DMS53 treated with DMSO at 0.1 percent for 48 hours (cell line): ENCODE results near the gene GPC2.
"Not testable (repeated sequence)": the region's sequence is repeated elsewhere in the genome, so short reads cannot be mapped to it uniquely, and the experiment has no call there.

Experiments
- DNase-seq: peaks from one replicate; lab custom pipeline; 2025; ENCODE audit not compliant: unreplicated experiment; lab: John Stamatoyannopoulos, UW

The GPC2 gene

DNA sequence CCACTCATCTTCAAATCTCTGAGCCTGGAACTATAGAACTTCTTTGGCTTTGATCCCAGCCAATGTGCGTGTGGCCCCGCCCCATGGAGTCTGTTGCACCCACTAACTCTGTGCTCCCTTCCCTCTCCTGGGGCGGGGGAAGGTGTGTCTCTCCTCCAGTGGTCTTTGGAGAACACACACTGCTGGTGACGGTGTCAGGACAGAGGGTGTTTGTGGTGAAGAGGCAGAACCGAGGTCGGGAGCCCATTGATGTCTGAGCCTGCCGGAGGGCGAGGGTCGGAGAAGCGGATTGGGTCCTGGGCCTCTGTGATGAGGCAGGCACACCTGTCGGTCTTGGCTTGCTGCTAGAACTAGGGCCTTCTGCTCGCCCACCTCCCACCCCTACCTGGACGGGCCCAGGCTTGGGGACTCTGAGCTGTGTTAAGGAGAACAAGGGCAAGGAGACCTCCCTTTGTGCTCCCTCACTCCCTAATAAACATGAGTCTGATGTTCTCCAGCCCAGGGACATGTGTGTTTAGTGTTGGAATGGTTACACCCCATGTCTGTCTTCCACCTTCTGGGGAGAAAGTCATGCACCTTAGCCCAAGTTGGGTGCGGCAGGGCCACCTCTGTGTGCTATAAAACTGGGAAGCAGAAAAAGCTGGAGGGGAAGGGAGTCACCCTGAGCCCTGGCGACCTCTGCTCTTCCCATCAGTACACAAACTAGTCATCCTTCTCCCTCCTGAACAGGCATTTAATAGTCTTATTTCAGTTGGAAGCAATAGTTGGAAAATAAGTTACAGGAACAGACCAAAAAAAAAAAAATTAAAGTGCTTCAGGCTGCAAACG lies 23.3 kb downstream of the GPC2 start:
- DNase-seq: no peak

DNA sequence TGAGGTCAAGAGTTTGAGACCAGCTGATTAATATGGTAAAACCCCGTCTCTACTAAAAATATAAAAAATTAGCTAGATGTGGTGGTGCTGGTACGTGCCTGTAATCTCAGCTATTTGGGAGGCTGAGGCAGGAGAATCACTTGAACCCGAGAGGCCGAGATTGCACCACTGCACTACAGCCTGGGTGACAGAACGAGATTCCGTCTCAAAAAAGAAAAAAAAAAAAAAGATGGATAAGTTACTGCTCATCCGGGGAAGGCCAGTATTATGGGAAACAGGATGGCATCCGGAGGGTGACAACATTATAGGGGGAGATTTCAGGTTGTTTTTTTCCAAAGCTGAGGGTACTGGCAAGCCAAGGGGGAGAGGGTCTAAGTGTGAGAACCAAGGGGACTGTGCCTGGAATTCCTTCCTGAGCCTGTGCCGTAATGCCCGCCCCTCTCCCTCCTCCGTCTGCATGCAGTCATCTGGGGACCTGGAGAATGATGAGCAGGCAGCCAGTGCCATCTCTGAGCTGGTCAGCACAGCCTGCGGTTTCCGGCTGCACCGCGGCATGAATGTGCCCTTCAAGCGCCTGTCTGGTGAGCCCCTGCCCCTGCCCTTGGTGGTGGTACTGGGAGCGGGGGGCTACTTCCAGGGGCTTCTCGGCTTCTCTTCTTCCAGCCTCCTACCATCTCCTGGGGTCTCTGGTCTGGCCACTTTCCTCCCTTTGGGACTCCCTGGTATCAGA lies 24.1 kb downstream of the GPC2 start:
- DNase-seq: no peak

DNA sequence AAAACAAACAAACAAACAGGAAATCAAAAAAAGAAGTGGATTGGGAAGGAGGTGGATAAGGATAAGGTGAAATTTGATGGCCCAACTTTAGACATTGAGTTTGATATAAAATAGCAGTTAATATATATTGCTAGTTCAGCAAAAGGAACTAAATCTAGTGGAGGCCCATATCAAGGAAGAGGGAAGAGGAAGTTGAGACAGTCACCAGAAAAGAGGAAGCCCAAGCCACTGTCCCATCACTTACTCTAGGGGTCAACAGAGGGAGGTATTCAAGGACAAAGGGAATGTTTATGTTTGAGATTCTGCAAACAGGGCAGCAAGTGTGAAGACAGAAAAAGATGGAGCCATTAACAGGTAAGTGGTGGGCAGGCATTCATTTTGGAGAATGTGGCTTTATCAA lies 24.8 kb downstream of the GPC2 start:
- no peak for DNase-seq

DNA sequence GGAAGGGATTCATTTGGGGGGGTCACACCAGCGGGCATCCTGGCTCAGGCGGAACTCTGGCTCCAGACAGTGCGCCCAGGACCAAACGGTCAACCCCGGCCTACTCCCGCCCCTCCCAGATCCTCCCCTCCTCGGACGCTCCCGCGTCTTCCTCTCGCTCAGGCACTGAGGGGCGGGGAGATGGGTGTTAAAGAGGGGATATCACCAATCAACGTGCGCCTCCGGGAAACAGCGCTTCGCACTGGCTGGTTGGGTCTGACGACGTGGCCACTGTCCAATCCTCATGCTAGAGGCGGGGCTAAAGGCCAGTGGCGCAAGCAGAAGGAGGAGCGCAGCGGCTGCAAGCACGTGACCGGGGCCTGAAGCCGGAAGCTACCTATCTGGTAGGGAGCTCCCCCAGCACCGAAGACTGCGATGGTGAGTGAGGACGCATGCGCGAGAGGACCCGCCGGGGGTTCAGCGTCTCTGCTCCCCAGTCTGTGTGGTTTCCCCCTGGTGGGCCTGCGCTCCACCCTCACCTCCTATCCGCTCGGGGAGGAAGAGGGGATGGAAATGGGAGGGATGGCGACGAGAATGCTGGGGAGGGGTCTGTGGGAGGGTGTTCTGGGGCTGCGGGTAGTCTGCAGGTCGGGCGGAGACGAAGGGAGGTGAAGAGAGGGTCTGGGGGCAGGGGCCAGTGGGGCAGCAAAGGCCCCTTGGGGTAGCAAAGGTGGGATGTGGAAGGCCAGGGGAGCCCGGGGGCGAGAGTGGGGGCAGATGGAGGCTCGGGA lies 28.4 kb downstream of the GPC2 start, which contains the start of gene LAMTOR4:
Gene LAMTOR4, plus strand, starts transcription at position 360 of the 770 bp plus-strand sequence. Its CDS starts 55 bp downstream, at position 415.
- DNase-seq: peak; percentile 99

DNA sequence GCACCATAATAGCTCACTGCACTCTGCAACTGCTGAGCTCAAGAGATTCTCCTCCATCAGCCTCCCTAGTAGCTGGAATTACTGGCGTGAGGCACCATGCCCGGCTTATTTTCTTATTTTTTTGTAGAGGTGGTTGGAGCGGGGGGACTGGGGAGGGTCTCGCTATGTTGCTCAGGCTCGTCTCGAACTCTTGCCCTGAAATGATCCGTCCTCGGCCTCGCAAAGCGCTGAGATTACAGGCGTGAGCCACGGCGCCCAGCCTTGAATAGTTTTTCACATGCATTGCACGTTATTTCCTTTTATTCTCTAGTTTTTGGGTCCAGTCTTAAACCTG lies 29.0 kb downstream of the GPC2 start:
- DNase-seq: no peak

DNA sequence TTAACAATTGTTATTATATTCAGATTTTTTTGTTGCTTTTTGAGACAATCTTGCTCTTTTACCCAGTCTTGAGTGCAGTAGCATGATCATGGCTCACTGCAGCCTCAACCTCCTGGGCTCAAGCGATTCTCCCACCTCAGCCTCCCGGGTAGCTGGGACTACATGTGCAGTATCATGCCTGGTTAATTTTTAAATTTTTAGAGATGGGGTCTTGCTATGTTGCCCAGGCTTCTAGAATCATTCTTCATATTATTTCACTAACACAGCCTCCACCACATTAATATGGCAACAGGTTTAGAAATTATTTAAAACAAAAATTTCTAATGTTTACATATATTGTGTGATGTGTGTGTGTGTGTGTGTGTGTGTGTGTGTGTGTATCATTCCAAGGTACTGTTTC lies 29.9 kb downstream of the GPC2 start:
- no peak for DNase-seq

DNA sequence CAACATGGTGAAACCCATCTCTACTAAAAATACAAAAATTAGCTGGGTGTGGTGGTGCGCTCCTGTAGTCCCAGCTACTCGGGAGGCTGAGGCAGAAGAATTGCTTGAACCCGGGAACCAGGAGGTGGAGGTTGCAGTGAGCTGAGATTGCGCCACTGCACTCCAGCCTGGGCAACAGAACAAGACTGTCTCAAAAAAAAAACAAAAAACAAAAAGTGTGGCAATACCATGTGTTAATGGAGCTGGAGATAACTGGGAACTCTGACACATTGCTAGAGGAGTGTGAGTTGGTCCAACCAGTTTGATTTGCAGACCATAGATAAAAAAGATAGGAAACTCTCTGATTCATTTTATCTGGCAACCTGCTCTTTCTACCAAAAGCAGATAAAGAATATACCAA lies 30.8 kb downstream of the GPC2 start:
- not testable (repeated sequence) for DNase-seq

DNA sequence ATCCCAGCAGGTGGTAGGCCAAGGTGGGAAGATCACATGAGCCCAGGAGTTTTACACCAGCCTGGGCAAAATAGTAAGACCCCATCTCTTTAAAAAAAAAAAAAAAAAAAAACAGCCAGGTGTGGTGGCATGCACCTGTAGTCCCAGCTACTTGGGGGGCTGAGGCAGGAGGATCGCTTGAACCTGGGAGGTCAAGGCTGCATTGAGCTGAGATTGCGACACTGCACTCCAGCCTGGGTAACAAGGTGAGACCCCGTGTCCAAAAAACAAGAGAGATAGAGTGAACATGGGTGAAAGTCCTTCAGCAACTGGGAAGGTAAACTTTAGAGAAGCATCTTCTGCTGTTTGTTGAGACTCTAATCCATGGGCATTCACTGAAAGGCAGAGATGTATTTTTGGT lies 34.7 kb downstream of the GPC2 start:
- DNase-seq: no peak

DNA sequence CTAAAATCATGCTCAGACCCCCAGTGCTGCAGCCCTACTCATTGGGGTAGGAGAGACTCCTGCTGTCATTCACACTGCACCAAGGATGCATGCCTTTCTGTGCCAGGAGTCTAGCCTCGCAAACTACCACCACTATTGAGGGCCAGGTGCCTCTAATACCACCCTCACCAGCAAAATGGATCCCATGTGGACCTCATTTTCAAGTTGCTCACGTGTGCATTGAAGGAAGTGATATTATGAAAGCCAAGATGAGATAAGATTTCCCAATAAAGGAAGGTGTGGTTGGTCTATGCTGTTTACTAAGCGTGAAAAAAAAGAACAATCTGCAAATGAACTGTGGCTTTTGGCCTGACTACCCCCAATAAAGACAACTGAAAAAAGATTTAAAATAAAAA lies 35.6 kb downstream of the GPC2 start:
- DNase-seq: no peak

DNA sequence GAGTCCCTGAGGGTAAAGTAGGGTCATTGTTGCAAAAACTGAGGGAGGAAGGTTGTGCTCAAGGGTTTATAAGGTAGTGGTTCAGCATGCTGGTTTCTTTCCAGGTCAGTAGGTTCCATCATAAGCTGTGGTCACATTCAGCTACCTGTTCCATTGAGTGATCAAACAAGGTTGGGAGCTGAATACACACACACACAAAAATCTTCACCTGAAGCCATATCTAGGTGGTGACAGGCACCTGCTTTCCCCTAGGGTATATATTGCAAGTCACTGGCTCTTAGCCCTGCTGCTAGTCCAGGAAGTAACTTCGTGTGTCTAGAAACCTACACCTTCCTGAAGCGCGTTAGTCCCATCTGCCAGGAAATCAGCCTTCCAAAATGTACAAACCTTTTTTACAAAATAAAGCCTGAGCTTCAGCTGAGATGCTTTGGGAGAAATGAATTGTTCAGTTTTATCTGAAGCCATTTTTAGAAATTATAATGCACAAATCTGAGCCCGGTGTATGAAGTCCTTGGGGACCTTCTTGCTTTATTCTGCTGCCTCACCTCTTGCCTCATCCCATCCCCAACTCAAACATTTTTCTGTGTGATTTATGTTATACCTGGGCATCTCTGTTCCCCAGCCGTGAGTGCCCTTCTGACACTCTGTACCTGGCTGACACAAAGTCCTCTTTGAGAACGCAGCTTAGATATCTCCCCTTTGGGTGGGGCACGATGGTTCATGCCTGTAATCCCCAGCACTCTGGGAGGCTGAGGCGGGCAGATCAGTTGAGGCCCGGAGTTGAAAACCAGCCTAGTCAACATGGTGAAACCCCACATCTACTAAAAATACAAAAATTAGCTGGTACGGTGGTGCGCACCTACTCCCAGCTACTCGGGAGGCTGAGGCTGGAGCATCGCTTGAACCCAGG lies 39.1 kb downstream of the GPC2 start:
- DNase-seq: peak; percentile 37

DNA sequence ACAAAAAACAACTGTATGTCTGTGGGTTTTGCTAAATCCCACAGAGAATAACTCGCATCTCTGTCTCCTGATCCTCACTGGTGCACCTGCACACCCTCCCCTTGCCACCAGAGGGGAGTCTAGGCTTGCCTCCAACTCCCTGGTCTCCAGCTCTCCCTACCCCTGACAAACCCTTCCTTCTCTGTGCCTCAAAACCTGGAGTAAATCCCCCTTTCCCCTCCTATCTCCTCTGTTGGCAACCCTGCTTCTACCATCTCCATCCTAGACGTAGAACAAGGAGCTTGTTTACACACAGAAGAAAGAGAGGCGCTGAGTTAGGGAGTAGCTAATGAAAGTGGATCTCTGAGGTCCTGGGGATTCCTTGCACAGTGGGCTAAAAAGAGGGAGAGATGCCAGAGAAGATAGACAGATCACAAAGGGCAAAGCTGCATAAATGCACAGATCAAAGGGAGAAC lies 44.5 kb downstream of the GPC2 start:
- DNase-seq: peak; percentile 68

DNA sequence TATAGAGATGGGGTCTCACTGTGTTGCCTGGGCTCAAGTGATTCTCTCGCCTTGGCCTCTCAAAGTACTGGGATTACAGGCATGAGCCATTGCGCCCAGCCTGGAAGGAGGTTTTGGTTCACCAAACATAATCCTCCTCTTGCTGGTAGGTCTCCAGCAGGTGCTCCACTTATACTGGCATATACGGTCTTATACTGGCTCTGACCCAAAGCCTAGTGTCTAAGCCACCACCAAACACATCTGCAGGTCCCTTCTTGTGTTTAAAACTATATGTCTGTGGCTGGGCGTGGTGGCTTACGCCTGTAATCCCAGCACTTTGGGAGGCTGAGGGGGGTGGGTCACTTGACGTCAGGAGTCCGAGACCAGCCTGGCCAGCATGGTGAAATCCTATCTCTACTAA lies 45.1 kb downstream of the GPC2 start:
- peak; percentile 29 for DNase-seq

DNA sequence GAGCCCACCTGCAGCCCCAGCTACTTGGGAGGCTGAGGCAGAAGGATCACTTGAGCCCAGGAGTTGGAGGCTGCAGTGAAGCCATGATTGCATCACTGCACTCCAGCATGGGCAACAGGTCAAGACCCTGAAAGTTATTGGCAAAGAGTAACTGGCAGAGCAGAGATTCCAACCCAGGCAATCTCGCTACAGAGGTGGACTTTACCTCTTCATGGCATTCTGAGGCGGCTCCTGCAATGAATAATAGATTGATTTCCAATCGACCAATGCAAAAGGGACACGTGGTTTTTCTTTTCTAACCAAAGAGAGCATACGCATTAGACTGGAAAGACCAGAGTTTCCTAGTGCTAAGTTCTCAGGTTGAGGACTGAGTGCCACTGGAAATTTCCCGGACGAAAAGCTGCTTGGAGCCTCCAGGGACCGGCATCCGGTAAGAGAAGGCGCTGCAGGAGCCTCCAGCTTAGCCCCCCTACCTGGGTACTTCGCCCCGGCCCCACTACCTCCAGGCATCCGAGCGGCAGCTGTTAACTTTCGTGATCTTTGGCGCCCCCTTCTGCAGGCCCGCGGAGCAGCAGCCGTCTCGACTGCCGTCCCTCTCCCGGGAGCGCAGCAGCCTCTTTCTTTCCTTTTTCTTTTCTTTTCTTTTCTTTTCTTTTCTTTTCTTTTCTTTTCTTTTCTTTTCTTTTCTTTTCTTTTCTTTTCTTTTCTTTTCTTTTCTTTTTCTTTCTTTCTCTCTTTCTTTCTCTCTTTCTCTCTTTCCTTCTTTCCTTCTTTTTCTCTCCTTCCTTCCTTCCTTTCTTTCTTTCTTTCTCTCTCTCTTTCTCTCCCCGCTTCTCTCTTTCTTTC lies 46.4 kb downstream of the GPC2 start:
- DNase-seq: peak; percentile 88

DNA sequence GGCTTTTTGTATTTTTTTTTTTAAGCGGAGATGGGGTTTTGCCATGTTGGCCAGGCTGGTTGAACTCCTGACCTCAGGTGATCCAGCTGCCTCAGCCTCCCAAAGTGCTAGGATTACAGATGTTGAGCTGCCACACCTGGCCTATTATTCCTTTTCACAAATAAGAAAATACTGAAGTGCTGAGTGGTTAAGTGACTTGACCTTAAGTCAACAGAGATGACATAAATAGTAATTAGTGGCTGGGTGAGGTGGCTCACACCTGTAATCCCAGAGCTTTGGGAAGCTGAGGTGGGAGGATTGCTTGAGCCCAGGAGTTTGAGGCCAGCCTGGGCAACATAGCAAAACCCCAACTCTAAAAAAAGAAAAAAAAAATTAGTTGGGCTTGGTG lies 47.0 kb downstream of the GPC2 start:
- peak; percentile 93 for DNase-seq

DNA sequence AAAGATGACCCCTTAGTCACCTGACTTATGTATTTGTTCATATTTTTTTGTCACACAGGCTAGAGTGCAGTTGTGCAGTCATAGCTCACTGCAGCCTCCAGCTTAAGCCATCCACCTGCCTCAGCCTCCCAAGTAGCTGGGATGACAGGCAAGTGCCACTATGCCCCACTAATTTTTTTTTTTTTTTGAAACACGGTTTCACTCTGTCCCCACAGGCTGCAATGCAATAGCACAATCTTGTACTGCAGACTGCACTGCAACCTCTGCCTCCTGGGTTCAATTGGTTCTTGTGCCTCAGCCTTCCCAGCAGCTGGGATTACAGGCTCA lies 48.6 kb downstream of the GPC2 start:
- DNase-seq: no peak

DNA sequence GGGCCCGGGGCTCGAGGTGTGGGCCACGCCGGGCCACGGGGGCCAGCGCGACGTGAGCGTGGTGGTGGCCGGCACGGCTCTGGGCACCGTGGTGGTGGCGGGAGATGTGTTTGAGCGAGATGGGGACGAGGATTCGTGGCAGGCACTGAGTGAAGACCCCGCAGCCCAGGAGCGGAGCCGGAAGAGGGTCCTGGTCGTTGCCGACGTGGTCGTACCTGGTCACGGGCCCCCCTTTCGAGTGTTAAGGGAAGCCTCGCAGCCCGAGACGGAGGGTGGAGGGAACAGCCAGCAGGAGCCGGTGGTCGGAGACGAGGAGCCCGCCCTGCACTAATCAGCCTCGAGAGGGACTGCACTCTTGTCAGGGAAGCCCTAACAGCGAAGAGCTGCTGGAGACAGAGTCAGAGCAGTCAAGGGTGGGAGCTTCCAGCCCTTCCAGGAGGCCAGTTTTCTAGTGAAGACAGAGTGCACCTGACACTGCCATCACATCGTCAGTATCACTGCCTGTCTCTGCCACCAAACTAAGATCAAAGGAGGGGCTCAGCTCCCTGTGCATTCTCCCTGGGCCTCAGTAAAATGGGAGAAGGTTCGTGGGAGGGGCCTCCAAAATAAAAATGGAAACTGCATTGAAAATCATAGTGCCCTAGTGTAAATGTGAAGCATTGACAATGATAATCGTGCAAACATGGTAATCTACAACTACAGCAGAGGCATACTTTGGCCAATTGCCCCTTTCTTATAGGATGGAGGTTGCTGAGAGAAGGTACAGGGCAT lies 49.1 kb downstream of the GPC2 start:
- DNase-seq: peak; percentile 52

DNA sequence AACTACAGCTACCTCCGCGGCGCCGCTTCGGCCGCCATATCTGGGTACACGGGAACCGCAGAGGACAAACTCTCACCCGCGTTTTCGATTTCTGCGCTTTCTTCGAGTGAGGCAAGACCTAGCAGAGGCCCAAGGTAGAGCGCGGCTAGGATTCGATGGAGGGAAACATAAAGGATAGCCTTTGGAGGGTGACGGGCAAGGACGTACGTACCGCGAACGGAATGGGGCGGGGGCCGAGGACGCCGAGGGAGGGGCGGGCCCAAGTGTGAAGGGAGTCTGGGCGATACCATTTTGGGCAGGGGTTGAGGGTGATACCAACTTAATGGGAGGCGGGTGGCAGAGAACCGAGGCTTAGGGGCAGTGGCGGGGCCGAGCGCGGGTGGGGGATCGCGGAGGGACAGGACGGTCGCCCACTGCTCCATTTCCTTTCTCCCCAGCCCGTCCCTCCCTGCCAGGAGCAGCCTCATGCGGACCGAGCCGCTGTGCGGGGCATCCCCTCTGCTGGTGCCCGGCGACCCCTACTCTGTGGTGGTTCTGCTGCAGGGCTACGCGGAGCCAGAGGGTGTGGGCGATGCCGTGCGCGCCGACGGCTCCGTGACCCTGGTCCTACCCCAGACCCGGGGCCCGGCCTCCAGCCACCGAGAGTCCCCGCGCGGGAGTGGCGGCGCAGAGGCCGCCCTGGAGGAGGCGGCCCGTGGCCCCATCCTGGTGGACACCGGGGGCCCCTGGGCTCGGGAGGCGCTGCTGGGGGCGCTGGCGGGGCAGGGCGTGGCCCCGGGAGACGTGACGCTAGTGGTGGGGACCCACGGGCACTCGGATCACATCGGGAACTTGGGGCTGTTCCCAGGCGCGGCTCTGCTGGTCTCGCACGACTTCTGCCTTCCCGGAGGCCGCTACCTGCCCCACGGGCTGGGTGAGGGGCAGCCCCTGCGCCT lies 50.0 kb downstream of the GPC2 start, which contains the start of gene MBLAC1:
Gene MBLAC1, plus strand, starts transcription at position 37 of the 935 bp plus-strand sequence. Its CDS starts 429 bp downstream, at position 466.
- DNase-seq: peak; percentile 89
